Smooth muscle cell (in vitro differentiated cells): Measurements from ENCODE around the gene MYRFL. TPM values are rescaled to one million over a fixed set of nuclear protein-coding genes. Genes with fewer than 3 reads are reported as not detected.

ENCODE experiments used
- DNase-seq: peaks from one replicate; lab custom pipeline; 2025; ENCODE audit not compliant: unreplicated experiment; lab: John Stamatoyannopoulos, UW
- H2AFZ ChIP-seq: fragments of 200-600 bp; sonication (generic); 2 replicates; pipeline ENCODE4 v1.6.0; 2016; ENCODE audit warnings: antibody characterized with exemption, low read depth, mild to moderate bottlenecking
- H3F3A ChIP-seq: fragments of 200-600 bp; sonication (generic); 2 replicates; pipeline ENCODE4 v1.6.0; 2017; ENCODE audit warnings: antibody characterized with exemption, low read depth
- H3K27ac ChIP-seq: fragments of 200-600 bp; sonication (generic); 2 replicates; pipeline ENCODE4 v1.5.1; 2016; ENCODE audit warnings: low read depth, mild to moderate bottlenecking
- H3K27me3 ChIP-seq: fragments of 200-600 bp; sonication (generic); 2 replicates; pipeline ENCODE4 v1.6.1; 2016; ENCODE audit warnings: low read depth, mild to moderate bottlenecking
- H3K36me3 ChIP-seq: fragments of 200-600 bp; sonication (generic); 2 replicates; pipeline ENCODE4 v1.5.1; 2016; ENCODE audit warnings: low read depth
- H3K4me1 ChIP-seq: fragments of 200-600 bp; sonication (generic); 2 replicates; pipeline ENCODE4 v1.5.1; 2016; ENCODE audit warnings: low read depth
- H3K4me2 ChIP-seq: fragments of 200-600 bp; sonication (generic); 2 replicates; pipeline ENCODE4 v1.6.0; 2016; ENCODE audit warnings: mild to moderate bottlenecking
- H3K4me3 ChIP-seq: fragments of 200-600 bp; sonication (generic); 2 replicates; pipeline ENCODE4 v1.5.1; 2016; ENCODE audit warnings: mild to moderate bottlenecking
- H3K79me2 ChIP-seq: fragments of 200-600 bp; sonication (generic); 2 replicates; pipeline ENCODE4 v1.6.0; 2016; ENCODE audit warnings: low read depth, mild to moderate bottlenecking
- H3K9ac ChIP-seq: fragments of 200-600 bp; sonication (generic); 2 replicates; pipeline ENCODE4 v1.6.0; 2016; ENCODE audit warnings: low read depth
- H3K9me3 ChIP-seq: fragments of 200-600 bp; sonication (generic); replicated peaks from 2 replicates; pipeline ENCODE4 v1.5.1; 2016; ENCODE audit warnings: low read depth
- H4K20me1 ChIP-seq: fragments of 200-600 bp; sonication (generic); 2 replicates; pipeline ENCODE4 v1.6.0; 2016; ENCODE audit warnings: low read depth
- CTCF ChIP-seq: fragments of 200-600 bp; sonication (generic); IDR thresholded peaks from 2 replicates; pipeline ENCODE4 v1.5.1; 2017; ENCODE audit warnings: borderline replicate concordance, mild to moderate bottlenecking, antibody characterized with exemption; ENCODE audit not compliant: insufficient read depth, poor library complexity, severe bottlenecking
- WGBS: methylation state at CpG from one replicate; pipeline ENCODE4 v1.1.7; 2016; ENCODE audit warnings: low lambda C conversion rate; 5-methylcytosine and 5-hydroxymethylcytosine counted together
- polyA plus RNA-seq: library from polyadenylated mRNA; unstranded; fragments of >200 nt; fragmentation: Nextera tagmentation; extraction: Ambion mirVana; gene quantifications from 2 replicates; pipeline ENCODE4 v1.2.1, GENCODE V29; 2016
- total RNA-seq: library from RNA; depleted of rRNA; stranded (reverse); fragments of >200 nt; gene quantifications from 2 replicates; pipeline ENCODE4 v1.2.3, GENCODE V29; 2014

MYRFL gene
- total and polyA plus RNA-seq, 2 experiments from 2014 or later = not detected

- H4K20me1 ChIP-seq = no peaks in the 10 kb centered on the region
- no peak for TF ChIP-seq CTCF
- H3K27me3 ChIP-seq = no peaks in the 10 kb centered on the region
- no peak overlapping the region for H3K4me2 ChIP-seq
- no peak overlapping the region for H3K9ac ChIP-seq
- no peak overlapping the region for H2AFZ ChIP-seq
- no peaks in the 10 kb centered on the region for H3K9me3 ChIP-seq
- DNase-seq = no peak
- WGBS = 62% methylated on average over 4 of the region's 4 CpGs
- H3K27ac ChIP-seq = no peak overlapping the region
- H3K4me3 ChIP-seq = no peak overlapping the region
- no peaks in the 10 kb centered on the region for H3F3A ChIP-seq
- H3K36me3 ChIP-seq = no peaks in the 10 kb centered on the region
- no peaks in the 10 kb centered on the region for H3K4me1 ChIP-seq
- H3K79me2 ChIP-seq = no peaks in the 10 kb centered on the region
Measured at GRCh38 chr12:69921831-69922230, 96.8 kb downstream of the MYRFL start.

GRCh38 chr12:69922999-69923398, 98.0 kb downstream of the MYRFL start:
- Histone ChIP-seq H3K4me2 (no peak overlapping the region), H3K36me3 (no peaks in the 10 kb centered on the region), H3F3A (no peaks in the 10 kb centered on the region), H2AFZ (no peak overlapping the region), H3K27ac (no peak overlapping the region), H3K79me2 (no peaks in the 10 kb centered on the region), H3K9me3 (no peaks in the 10 kb centered on the region), H3K27me3 (no peaks in the 10 kb centered on the region), H3K4me3 (no peak overlapping the region), H4K20me1 (no peaks in the 10 kb centered on the region), H3K4me1 (peaks cover 4% of the 10 kb centered on the region), H3K9ac (no peak overlapping the region)
- no peak for DNase-seq
- no peak for TF ChIP-seq CTCF

DNA sequence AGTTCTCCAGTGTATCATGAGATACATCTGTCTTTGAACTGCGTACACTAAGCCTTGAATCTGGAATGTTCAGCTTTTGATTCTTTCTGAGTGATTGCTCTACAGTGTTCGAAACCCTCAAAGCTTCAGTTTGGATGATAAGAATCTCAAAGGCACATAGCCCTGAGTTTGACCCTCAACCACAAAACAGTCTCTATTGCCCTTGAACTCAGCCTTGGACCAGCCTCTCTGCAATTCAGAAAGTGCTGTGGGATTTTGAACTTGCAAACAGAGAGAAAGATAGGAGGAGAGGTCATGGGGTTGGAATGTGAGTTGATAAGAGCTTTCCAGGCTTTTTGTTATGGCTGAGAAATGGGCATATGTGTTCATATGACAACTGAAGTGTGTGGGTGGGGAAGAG, 100.3 kb downstream of the MYRFL start:
- Histone ChIP-seq H3K36me3 (no peaks in the 10 kb centered on the region), H4K20me1 (no peaks in the 10 kb centered on the region), H3K4me2 (peak overlapping the region; percentile 13), H3K4me3 (no peak overlapping the region), H3K9me3 (no peaks in the 10 kb centered on the region), H3K4me1 (peaks cover 4% of the 10 kb centered on the region), H2AFZ (peak overlapping the region; percentile 13), H3K9ac (no peak overlapping the region), H3F3A (no peaks in the 10 kb centered on the region), H3K79me2 (no peaks in the 10 kb centered on the region), H3K27ac (no peak overlapping the region), H3K27me3 (no peaks in the 10 kb centered on the region)
- no peak for DNase-seq
- 18% methylated on average over 2 of the region's 2 CpGs for WGBS
- no peak for TF ChIP-seq CTCF

- H3K4me2 ChIP-seq = no peak overlapping the region
- no peaks in the 10 kb centered on the region for H3K36me3 ChIP-seq
- H3K27ac ChIP-seq = no peak overlapping the region
- 83% methylated on average over 4 of the region's 4 CpGs for WGBS
- H3K79me2 ChIP-seq = no peaks in the 10 kb centered on the region
- H3K9me3 ChIP-seq = no peaks in the 10 kb centered on the region
- H3F3A ChIP-seq = no peaks in the 10 kb centered on the region
- no peak overlapping the region for H2AFZ ChIP-seq
- peaks cover 13% of the 10 kb centered on the region for H3K4me1 ChIP-seq
- no peak for DNase-seq
- no peak overlapping the region for H3K4me3 ChIP-seq
- H4K20me1 ChIP-seq = no peaks in the 10 kb centered on the region
- H3K27me3 ChIP-seq = no peaks in the 10 kb centered on the region
- H3K9ac ChIP-seq = no peak overlapping the region
- TF ChIP-seq CTCF = no peak
Measured at GRCh38 chr12:69927164-69927563, 102.1 kb downstream of the MYRFL start.
